ENCODE data around the gene CCDC177.
A peak's percentile ranks its signal among the peaks of the same experiment; 100 is the strongest.

Gene CCDC177

GRCh38 chr14:69571449-69572029 lies 3.1 kb downstream of the CCDC177 start:
- DNase-seq (ENCODE audit: extremely low spot score, insufficient read length, low read depth), result no peak
- FAIRE-seq, result no peak

- DNase-seq (ENCODE audit: extremely low spot score, insufficient read length, low read depth) (no peak), FAIRE-seq (no peak)
Observed at GRCh38 chr14:69570836-69571330, 3.8 kb downstream of the CCDC177 start.

GRCh38 chr14:69569859-69570258 lies 4.8 kb downstream of the CCDC177 start:
- no peak for FAIRE-seq
- no peak for DNase-seq (ENCODE audit: extremely low spot score, insufficient read length, low read depth)

- FAIRE-seq (no peak), DNase-seq (ENCODE audit: extremely low spot score, insufficient read length, low read depth) (no peak)
Observed at GRCh38 chr14:69567563-69567962, 7.1 kb downstream of the CCDC177 start.

- FAIRE-seq, result no peak
- DNase-seq (ENCODE audit: extremely low spot score, insufficient read length, low read depth), result no peak
Observed at GRCh38 chr14:69561893-69562292, 12.8 kb downstream of the CCDC177 start.

GRCh38 chr14:69560826-69561225 lies 13.8 kb downstream of the CCDC177 start:
- no peak for FAIRE-seq
- DNase-seq (ENCODE audit: extremely low spot score, insufficient read length, low read depth), result no peak

- no peak for DNase-seq (ENCODE audit: extremely low spot score, insufficient read length, low read depth)
- FAIRE-seq, result no peak
Observed at GRCh38 chr14:69559581-69560011, 15.1 kb downstream of the CCDC177 start.

GRCh38 chr14:69558774-69559173 lies 15.9 kb downstream of the CCDC177 start:
- no peak for DNase-seq (ENCODE audit: extremely low spot score, insufficient read length, low read depth)
- no peak for FAIRE-seq

- DNase-seq (ENCODE audit: extremely low spot score, insufficient read length, low read depth), result no peak
- no peak for FAIRE-seq
Observed at GRCh38 chr14:69554500-69554899, 20.2 kb downstream of the CCDC177 start.

GRCh38 chr14:69553252-69553651 lies 21.4 kb downstream of the CCDC177 start:
- FAIRE-seq, result no peak
- DNase-seq (ENCODE audit: extremely low spot score, insufficient read length, low read depth), result no peak

GRCh38 chr14:69551511-69551910 lies 23.2 kb downstream of the CCDC177 start:
- DNase-seq (ENCODE audit: extremely low spot score, insufficient read length, low read depth), result no peak
- FAIRE-seq, result no peak

GRCh38 chr14:69548566-69548965 lies 26.1 kb downstream of the CCDC177 start:
- DNase-seq (ENCODE audit: extremely low spot score, insufficient read length, low read depth), result no peak
- FAIRE-seq, result no peak

- FAIRE-seq (no peak), DNase-seq (ENCODE audit: extremely low spot score, insufficient read length, low read depth) (peak; percentile 15)
Observed at GRCh38 chr14:69547701-69548348, 26.8 kb downstream of the CCDC177 start.

- FAIRE-seq (no peak), DNase-seq (ENCODE audit: extremely low spot score, insufficient read length, low read depth) (no peak)
Observed at GRCh38 chr14:69543341-69544115, 31.1 kb downstream of the CCDC177 start.

GRCh38 chr14:69542311-69542710 lies 32.4 kb downstream of the CCDC177 start:
- DNase-seq (ENCODE audit: extremely low spot score, insufficient read length, low read depth), result no peak
- FAIRE-seq, result no peak

GRCh38 chr14:69540654-69541335 lies 33.9 kb downstream of the CCDC177 start:
- FAIRE-seq, result no peak
- no peak for DNase-seq (ENCODE audit: extremely low spot score, insufficient read length, low read depth)

- no peak for DNase-seq (ENCODE audit: extremely low spot score, insufficient read length, low read depth)
- no peak for FAIRE-seq
Observed at GRCh38 chr14:69539631-69540410, 34.9 kb downstream of the CCDC177 start.

GRCh38 chr14:69538766-69539165 lies 35.9 kb downstream of the CCDC177 start:
- no peak for FAIRE-seq

GRCh38 chr14:69537900-69538299 lies 36.8 kb downstream of the CCDC177 start:
- DNase-seq (ENCODE audit: extremely low spot score, insufficient read length, low read depth), result no peak

More at GRCh38 chr14:69538766-69539165, 35.9 kb downstream of the CCDC177 start:
- DNase-seq (ENCODE audit: extremely low spot score, insufficient read length, low read depth), result no peak

GRCh38 chr14:69536971-69537370 lies 37.7 kb downstream of the CCDC177 start:
- FAIRE-seq (no peak), DNase-seq (ENCODE audit: extremely low spot score, insufficient read length, low read depth) (no peak)

More at GRCh38 chr14:69537900-69538299, 36.8 kb downstream of the CCDC177 start:
- no peak for FAIRE-seq

All from GM18507 (cell line).